Lung (tissue), 12 donors: Measurements from ENCODE around the gene SLC4A2. TPM values are rescaled to one million over a fixed set of nuclear protein-coding genes. Genes with fewer than 3 reads are reported as not detected.

Experiments
- ATAC-seq: fragments of 200-7000 bp; cut with Tn5 transposase; one replicate; pipeline ENCODE4 v1.9.1; 2020; ENCODE audit warnings: moderate number of reproducible peaks; ENCODE audit not compliant: insufficient read depth, low FRiP score
- DNase-seq, 3 donors: peaks; one replicate each; pipeline ENCODE4 v3.0.0-alpha.2; 2013 to 2017
- H3K27ac ChIP-seq, 2 donors: one replicate each; pipeline ENCODE4 v1.5.1; 2013; ENCODE audit warnings: mild to moderate bottlenecking in 2 of 2, moderate library complexity in 2 of 2, control low read depth in 1 of 2, inconsistent platforms in 1 of 2, low read depth in 1 of 2, low read length in 1 of 2
- H3K27me3 ChIP-seq, 3 donors: one replicate each; pipeline ENCODE4 v1.5.1; 2013; ENCODE audit warnings: low read length in 2 of 3; ENCODE audit not compliant: control insufficient read depth in 3 of 3, insufficient read depth in 3 of 3
- H3K36me3 ChIP-seq, 4 donors: one replicate each; pipeline ENCODE4 v1.5.1; 2013; ENCODE audit warnings: low read length in 4 of 4, mild to moderate bottlenecking in 1 of 4, moderate library complexity in 1 of 4; ENCODE audit not compliant: control insufficient read depth in 4 of 4, insufficient read depth in 4 of 4
- H3K4me1 ChIP-seq, 5 donors: one replicate each; pipeline ENCODE4 v1.5.1; 2013; ENCODE audit warnings: low read length in 5 of 5, mild to moderate bottlenecking in 2 of 5, moderate library complexity in 1 of 5; ENCODE audit not compliant: control insufficient read depth in 5 of 5, insufficient read depth in 5 of 5
- H3K4me3 ChIP-seq: one replicate; pipeline ENCODE4 v1.5.1; 2013; ENCODE audit warnings: mild to moderate bottlenecking, control low read depth, moderate library complexity
- H3K9ac ChIP-seq, 2 donors: one replicate each; pipeline ENCODE4 v1.5.1; 2013; ENCODE audit warnings: low read length in 2 of 2, control low read depth in 1 of 2; ENCODE audit not compliant: insufficient read depth in 1 of 2
- H3K9me3 ChIP-seq, 4 donors: one replicate each; pipeline ENCODE4 v1.5.1; 2013; ENCODE audit warnings: low read length in 3 of 4, mild to moderate bottlenecking in 1 of 4, moderate library complexity in 1 of 4; ENCODE audit not compliant: control insufficient read depth in 4 of 4, insufficient read depth in 3 of 4
- CTCF ChIP-seq: IDR thresholded peaks from 2 replicates; pipeline ENCODE4 v1.5.1; 2012; ENCODE audit warnings: mild to moderate bottlenecking; ENCODE audit errors: control extremely low read depth, extremely low read depth
- WGBS, 2 donors: extraction: QIAGEN DNeasy Blood & Tissue Kit; methylation state at CpG; one replicate each; pipeline ENCODE4 v1.1.7; 2013; 5-methylcytosine and 5-hydroxymethylcytosine counted together
- polyA plus RNA-seq, 2 donors: library from polyadenylated mRNA; stranded (reverse); fragments of 200-250 nt; gene quantifications; one replicate each; pipeline ENCODE4 v1.2.1, GENCODE V29; 2013
- total RNA-seq, 2 donors: library from RNA; depleted of rRNA in 1 of 2; stranded (reverse); fragments of >200 nt in 1 of 2; gene quantifications; one replicate each; pipeline ENCODE4 v1.2.1, GENCODE V29; 2014 to 2021
- donor health status: control.
- donor health status: control.
- donor health status: Bipolar disorder and iron deficiency.
- donor health status: healthy.
- donor health status: DM: yes; HTN: yes; CAD: no.

SLC4A2 gene
- total and polyA plus RNA-seq, 4 donors, result 66.3 to 173 (median 120) TPM

DNA sequence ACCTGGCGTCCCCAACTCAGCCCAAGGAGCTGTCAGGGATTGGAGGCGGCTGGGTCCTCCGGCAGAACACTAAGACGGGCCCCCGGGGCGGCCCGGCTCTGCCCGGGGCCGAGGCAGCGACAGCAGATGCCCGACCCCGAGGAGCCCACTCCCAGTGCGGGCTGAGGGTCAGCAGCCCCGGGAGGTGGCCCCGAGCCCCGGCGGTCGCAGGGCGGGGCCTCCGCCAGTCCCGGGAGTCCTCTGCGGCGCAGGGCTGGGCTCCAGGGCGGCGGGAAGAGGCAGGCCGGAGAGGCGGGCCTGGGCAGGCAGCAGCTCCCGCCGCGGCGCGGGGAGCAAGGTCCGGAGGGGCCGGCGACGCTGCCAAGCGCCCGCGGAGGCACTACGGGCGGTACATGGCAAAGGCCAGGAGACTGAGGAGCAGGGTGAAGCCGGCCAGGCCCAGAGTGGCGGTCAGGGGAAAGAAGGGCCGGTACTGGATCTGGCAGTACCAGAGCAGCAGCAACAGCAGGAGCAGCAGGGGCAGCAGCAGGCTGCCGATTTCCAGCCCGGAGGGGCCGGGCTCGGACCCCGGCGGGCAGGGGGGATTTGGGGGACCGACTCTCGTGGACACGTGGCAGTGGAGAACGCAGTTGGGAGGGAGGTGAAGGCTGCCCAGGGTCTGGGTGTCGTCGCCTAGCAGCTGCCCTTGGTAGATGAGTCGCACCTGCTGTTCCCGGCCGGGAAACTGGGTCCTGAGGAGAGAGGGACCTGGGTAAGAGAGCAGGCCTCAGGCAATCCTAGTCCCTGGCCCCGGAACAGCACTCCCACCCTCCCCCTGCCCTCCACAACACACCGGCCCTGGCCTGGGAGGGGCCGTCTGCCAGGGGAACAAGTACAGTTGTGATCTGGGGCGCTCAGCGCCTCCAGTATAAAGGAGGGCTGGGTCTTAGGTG, 22.0 kb downstream of the SLC4A2 start:
- TF ChIP-seq CTCF, result no peak
- Histone ChIP-seq H3K4me1 (peaks cover 13 to 54% (median 33%) of the 10 kb centered on the region in 5 donors), H3K9me3 (no peaks in the 10 kb centered on the region), H3K9ac (no peak overlapping the region), H3K27ac (peak overlapping the region; percentile 86), H3K4me3 (peak overlapping the region; percentile 27), H3K27me3 (no peaks in the 10 kb centered on the region), H3K36me3 (peaks cover 0 to 9% (median 4%) of the 10 kb centered on the region in 4 donors)
- DNase-seq, result peak in 1 of 3 donors; percentile 12
- ATAC-seq, result no peak
- WGBS, 2 donors, result 41 to 59% methylated on average over 57 to 64 of the region's 64 CpGs

- DNase-seq (no peak), ATAC-seq (no peak)
- TF ChIP-seq CTCF, result no peak
- WGBS, 2 donors, result 56 to 64% methylated on average over 42 of the region's 42 CpGs
- Histone ChIP-seq H3K27ac (peak overlapping the region; percentile 58 to 86), H3K36me3 (peaks cover 0 to 5% (median 1%) of the 10 kb centered on the region in 4 donors), H3K4me3 (peak overlapping the region; percentile 70), H3K27me3 (no peaks in the 10 kb centered on the region), H3K9ac (peak overlapping the region in 1 of 2 donors; percentile 36), H3K9me3 (no peaks in the 10 kb centered on the region), H3K4me1 (peaks cover 13 to 54% (median 33%) of the 10 kb centered on the region in 5 donors)
These were observed 23.0 kb downstream of the SLC4A2 start for GRCh38 chr7:151082141-151083070.

- WGBS, 2 donors, result 1% methylated on average over 54 to 69 of the region's 69 CpGs
- TF ChIP-seq CTCF, result no peak
- Histone ChIP-seq H3K27ac (peak within 1 kb of the TSS; percentile 58 to 75), H3K27me3 (no peaks in the 10 kb centered on the region), H3K4me1 (peaks cover 13 to 59% (median 38%) of the 10 kb centered on the region in 5 donors), H3K4me3 (peak within 1 kb of the TSS; percentile 70), H3K9ac (peak within 1 kb of the TSS in 1 of 2 donors; percentile 36), H3K9me3 (no peaks in the 10 kb centered on the region), H3K36me3 (peaks cover 0 to 4% (median under 1%) of the 10 kb centered on the region in 4 donors)
- peak; percentile 56 to 74 (median 67) for DNase-seq
- ATAC-seq, result peak; percentile 56
These were observed 23.9 kb downstream of the SLC4A2 start, which contains the start of gene TMUB1 for GRCh38 chr7:151083071-151083823. Gene TMUB1, minus strand, starts transcription at chr7:151083493. Its CDS starts 930 bp downstream, at chr7:151082563.
